Mesenteric fat pad (tissue), 1 donor: Measurements from ENCODE around the gene SMIM1. TPM values are rescaled to one million over a fixed set of nuclear protein-coding genes. Genes with fewer than 3 reads are reported as not detected.
"Not testable (repeated sequence)": the region's sequence is repeated elsewhere in the genome, so short reads cannot be mapped to it uniquely, and the experiment has no call there.

Experiments used
- DNase-seq: peaks from one replicate; pipeline ENCODE4 v3.0.0-alpha.2; 2020; ENCODE audit warnings: low spot score
- total RNA-seq: library from RNA; stranded (reverse); fragmentation: NEBNext Ultra II Directional; extraction: Animal tissue kit (Norgen Biotek cat#: 25700); gene quantifications from one replicate; pipeline ENCODE4 v1.2.1, GENCODE V29; 2021
- donor health status: DM: yes; HTN: yes; CAD: no.

SMIM1 gene
- total RNA-seq, 1 donor from 2014 or later: 3.7 TPM

GRCh38 chr1:3736131-3736561 lies 36.4 kb upstream of the SMIM1 start:
- DNase-seq: no peak

GRCh38 chr1:3736708-3737107 lies 35.8 kb upstream of the SMIM1 start:
- DNase-seq: no peak

DNA sequence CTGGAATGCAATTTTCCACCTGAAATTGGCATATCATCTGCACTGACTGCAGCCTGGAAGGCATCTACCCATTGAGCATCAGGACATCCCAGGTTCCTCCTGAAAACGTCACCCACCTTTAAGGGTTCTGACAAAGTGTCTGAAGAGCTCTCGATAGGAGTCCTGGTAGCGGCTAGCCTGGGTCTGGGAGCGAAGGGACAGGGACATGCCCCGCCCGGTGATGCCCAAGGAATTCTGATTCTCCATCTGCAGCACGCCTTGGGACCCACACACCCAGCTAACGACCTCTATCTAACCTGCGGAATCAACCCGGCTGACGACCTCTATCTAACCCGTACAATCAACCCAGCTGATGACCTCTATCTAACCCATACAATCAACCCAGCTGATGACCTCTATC lies 33.6 kb upstream of the SMIM1 start:
- no peak for DNase-seq

DNA sequence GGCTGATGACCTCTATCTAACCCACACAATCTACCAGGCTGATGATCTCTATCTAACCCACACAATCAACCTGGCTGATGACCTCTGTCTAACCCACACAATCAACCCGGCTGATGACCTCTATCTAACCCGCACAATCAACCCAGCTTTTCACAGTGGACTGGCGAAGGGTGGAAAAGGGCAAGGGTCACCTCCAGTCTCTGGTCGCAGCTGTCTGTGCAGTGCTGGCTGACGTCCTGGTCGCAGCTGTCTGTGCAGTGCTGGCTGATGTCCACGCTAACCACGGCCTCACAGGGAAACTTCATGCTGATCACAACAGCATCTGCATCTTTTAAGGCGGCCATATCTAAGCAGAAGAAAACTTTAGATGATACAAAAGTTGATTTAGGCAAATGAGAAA lies 32.5 kb upstream of the SMIM1 start:
- DNase-seq: no peak

DNA sequence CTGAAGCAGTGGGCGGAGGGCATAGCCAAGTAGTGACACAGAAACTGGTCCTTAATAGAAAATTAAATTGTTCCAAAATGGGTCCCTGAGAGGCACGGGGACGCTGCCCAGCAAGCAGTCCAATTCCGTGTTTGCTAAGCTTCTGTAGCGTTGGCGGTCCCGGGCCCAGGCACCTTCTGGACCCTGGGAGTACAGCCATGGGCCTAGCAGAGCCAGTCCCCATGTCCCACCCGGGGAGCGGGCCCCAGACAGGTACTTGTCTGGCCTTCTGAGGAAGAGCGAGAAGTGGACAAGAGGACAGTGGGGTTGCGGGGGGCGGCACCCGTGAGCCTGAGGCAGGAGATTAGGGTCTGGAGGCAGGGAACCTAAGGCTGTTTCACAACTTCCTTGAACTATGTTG lies 31.8 kb upstream of the SMIM1 start:
- DNase-seq: no peak

DNA sequence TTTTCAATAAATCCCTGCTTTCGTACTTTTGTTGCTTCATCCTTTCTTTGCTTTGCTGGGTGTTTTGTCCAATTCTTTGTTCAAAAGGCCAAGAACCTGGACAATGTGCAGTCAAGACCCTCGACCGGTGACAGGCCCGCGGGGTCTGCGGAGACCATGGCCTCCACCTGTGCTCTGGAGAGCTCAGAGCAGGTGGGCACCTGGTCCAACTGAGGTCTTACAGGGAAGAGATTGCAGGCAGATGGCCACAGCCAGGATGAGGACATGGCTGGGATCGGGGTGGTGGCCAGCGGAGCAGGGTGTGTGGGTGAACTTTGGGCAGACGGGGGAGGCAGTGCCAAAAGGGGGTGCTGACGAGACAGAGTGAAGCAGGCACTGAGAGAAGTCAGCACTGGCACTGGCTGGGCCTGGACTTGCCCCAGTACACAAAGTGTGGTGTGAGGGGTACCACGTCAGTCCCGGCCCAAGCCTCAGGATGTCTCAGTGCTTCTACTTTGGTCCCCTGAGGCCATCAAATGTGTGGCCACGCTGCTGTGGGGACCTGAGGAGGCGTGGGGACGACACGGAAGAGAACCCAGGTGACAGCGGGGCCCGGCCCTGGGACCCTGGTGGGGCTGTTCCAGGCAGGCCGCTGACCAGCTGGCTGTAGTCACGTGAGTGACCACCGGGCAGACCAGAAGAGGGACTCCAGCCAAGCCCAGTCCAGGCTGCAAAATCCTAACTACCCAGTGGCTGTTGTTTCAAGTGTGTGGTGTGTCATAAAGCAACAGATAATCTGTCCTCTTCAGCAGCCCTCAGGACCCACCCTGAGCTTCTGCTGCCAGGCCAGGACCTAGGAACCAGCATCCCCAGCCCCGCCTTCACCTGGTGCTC lies 30.7 kb upstream of the SMIM1 start:
- DNase-seq: no peak

- no peak for DNase-seq
Observed at GRCh38 chr1:3742439-3743298, 29.9 kb upstream of the SMIM1 start.

- DNase-seq: no peak
Observed at GRCh38 chr1:3743421-3743820, 29.1 kb upstream of the SMIM1 start.

- DNase-seq: no peak
Observed at GRCh38 chr1:3743826-3744225, 28.7 kb upstream of the SMIM1 start.

GRCh38 chr1:3744646-3745045 lies 27.9 kb upstream of the SMIM1 start:
- no peak for DNase-seq

GRCh38 chr1:3745071-3745470 lies 27.5 kb upstream of the SMIM1 start:
- no peak for DNase-seq

GRCh38 chr1:3745590-3746381 lies 26.8 kb upstream of the SMIM1 start:
- no peak for DNase-seq

DNA sequence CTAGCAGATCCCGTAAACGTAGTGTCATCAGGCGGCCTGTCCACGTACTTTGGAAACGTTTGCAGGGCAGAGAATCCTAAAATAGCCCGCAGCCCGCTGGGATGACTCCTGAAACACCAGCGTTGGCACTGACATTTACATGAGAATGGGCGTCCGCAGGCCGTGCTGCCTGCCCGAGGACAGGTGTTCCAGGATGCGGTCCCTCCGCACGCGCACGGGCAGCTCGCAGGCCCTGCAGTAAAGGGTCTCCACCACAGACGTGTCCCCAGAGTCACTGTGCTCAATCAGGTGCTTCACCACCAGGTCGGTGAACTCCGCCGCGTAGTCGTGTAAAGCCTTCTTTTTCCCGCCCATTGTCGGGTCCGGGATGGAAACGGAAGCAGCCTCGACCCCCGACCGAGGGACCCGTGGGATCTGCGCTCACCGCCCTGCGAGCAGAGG lies 26.1 kb upstream of the SMIM1 start:
- no peak for DNase-seq

DNA sequence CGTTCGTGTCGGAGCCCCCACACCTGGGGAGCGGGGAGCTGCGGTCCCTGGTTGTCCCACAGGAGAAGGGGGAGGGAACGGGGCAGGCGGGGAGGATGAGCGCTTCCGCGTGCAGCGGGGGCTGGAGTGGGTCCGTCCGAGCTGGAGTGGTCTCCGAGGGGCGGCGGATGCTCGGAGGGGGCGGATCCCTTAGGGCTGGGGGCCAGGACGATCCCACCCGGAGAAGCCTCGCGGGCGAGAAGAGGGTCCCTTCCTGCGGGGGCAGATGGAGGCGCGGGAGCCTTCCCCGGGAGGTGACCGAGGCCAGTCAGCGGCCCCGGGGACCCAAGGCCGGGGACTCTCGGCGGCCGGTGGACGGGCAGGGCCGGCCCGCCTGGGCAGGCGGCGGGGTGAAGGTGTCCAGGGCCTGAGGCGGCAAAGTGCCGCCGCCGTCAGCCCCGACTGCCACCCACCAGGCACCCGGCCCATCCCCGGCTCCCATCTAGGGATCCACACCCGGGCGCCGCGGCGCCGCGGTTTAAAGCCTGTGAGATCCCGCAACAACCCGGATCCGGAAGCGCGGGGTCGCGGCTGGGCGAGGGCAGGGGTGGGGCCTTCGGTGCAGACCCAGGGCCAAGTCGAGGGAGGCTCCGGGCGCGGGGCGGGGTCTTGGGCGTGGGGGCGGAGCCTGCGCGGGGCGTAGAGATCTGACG lies 25.6 kb upstream of the SMIM1 start:
- DNase-seq: peak; percentile 96

DNA sequence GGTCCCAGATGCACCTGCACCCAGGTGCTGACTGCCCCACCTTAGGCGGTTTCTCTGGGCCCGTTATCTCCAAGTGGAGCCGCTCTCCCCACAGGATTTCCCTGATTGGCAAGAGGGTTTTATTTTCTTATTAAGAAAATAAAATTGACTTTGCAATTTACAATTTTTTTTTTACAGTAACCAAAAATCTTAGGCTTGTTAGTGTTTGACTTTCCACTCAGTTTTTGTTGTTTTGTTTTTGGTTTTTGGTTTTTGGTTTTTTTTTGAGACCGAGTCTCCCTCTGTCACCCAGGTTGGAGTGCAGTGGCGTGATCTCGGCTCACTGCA lies 25.1 kb upstream of the SMIM1 start:
- no peak for DNase-seq

- no peak for DNase-seq
Observed at GRCh38 chr1:3747903-3748302, 24.6 kb upstream of the SMIM1 start.

DNA sequence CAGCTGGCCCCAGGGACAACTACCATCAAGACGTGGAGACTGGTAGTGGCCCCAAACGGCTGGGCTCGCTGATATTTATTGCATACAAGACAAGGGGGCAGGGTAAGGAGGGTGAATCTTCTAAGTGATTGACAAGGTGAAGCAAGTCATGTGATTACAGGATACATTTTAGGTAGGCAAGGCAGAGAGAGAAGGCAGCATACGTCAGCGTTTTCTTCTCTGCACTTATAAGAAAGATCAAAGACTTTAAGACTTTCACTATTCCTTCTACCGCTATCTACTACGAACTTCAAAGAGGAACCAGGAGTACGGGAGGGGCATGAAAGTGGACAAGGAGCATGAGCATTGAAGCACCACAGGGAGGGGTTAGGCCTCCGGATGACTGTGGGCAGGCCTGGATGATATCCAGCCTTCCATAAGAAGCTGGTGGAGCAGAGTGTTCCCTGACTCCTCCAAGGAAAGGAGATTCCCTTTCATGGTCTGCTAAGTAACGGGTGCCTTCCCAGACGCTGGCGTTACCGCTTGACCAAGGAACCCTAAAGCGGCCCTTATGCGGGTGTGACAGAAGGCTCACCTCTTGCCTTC lies 24.1 kb upstream of the SMIM1 start:
- not testable (repeated sequence) for DNase-seq

GRCh38 chr1:3749512-3749911 lies 23.0 kb upstream of the SMIM1 start:
- no peak for DNase-seq

GRCh38 chr1:3750741-3751140 lies 21.8 kb upstream of the SMIM1 start:
- DNase-seq: no peak

- no peak for DNase-seq
Observed at GRCh38 chr1:3752400-3752945, 20.1 kb upstream of the SMIM1 start, which contains the start of gene CCDC27. CCDC27 (plus strand) TSS chr1:3752450; CDS start chr1:3752482, 32 bp downstream.
